ENCODE data around the gene NCK2.

Gene NCK2

DNA sequence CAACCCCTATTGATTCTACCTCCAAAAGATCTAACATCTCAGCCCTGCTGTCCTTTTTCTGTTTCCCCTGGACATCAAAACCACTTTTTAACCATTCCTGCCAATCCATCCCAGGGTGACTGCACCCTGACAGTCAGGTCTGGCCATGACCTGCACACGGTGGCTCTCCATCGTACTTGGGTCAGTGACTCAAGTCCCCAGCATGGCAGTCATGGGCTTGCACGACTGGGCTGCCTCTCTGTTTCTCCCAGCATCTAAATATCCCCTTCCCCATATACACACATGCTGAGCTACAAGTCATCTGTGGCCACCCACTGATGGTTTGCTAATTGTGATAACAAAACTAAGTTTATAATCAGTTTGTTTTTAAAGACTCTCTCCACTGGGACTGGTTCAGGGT, 6.6 kb downstream of the NCK2 start:
- Histone ChIP-seq H3K4me1 (ENCODE audit: control insufficient read depth, low read length) (peaks cover 52% of the 10 kb centered on the region), H4K20me1 (ENCODE audit: control insufficient read depth, insufficient read depth, low read depth, low read length) (peaks cover 15% of the 10 kb centered on the region; the same call in 1 of the 2 replicates), H3K9me3 (ENCODE audit: control insufficient read depth, insufficient read depth, low read length) (no peaks in the 10 kb centered on the region), H3K79me2 (ENCODE audit: control insufficient read depth, low read length) (peaks cover 95% of the 10 kb centered on the region), H3K27ac (ENCODE audit: low read depth, low read length) (no peak overlapping the region), H3K4me2 (ENCODE audit: low read length) (no peak overlapping the region), H3K36me3 (ENCODE audit: control insufficient read depth, low read length) (peaks cover 8% of the 10 kb centered on the region; the same call in 1 of the 2 replicates), H3K9me2 (replicated peaks; ENCODE audit: control insufficient read depth, low read length) (no peaks in the 10 kb centered on the region), H3K4me3 (ENCODE audit: low read length) (no peak overlapping the region), H3K27me3 (ENCODE audit: control insufficient read depth, low read length) (no peaks in the 10 kb centered on the region), H3F3A (ENCODE audit: control insufficient read depth, insufficient read depth) (no peaks in the 10 kb centered on the region)
- no peak for TF ChIP-seq EZH2phosphoT487 (IDR thresholded peaks at IDR 0.05; ENCODE audit: borderline replicate concordance, low read length)
- TF ChIP-seq, protein P1, sequence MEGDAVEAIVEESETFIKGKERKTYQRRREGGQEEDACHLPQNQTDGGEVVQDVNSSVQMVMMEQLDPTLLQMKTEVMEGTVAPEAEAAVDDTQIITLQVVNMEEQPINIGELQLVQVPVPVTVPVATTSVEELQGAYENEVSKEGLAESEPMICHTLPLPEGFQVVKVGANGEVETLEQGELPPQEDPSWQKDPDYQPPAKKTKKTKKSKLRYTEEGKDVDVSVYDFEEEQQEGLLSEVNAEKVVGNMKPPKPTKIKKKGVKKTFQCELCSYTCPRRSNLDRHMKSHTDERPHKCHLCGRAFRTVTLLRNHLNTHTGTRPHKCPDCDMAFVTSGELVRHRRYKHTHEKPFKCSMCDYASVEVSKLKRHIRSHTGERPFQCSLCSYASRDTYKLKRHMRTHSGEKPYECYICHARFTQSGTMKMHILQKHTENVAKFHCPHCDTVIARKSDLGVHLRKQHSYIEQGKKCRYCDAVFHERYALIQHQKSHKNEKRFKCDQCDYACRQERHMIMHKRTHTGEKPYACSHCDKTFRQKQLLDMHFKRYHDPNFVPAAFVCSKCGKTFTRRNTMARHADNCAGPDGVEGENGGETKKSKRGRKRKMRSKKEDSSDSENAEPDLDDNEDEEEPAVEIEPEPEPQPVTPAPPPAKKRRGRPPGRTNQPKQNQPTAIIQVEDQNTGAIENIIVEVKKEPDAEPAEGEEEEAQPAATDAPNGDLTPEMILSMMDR (IDR thresholded peaks at IDR 0.05; ENCODE audit: low read depth, low read length, poor library complexity, severe bottlenecking) = no peak

DNA sequence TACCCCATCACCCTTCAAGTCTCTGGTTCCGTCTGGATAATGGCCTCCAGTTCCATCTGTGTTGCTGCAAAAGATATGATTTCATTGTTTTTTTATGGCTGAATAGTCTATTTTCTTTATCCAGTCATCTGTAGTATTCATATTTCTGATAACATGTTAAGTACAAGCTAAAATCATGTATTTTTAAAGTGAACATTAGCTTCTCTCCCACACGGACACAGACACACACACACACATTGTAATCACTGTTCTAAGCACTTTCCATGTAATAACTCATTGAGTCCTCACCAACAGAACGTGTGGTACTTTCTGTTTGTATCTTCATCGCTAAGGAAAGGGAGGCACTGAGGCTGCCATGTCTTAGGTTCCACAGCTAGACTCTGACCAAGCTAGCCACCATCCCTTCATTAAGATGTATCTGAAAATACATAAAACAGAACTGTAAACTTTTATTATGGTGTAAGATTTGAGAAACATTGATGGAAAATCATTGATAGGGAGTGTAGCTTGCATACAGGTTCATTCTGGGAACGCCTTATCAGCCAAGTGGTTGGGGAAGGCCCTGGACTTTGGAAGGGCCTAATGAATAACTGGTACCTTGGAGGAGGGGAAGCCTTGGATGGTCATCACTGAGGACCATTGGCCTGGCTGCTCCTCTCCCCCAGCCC, 8.1 kb downstream of the NCK2 start:
- Histone ChIP-seq H3K9me3 (ENCODE audit: control insufficient read depth, insufficient read depth, low read length) (no peaks in the 10 kb centered on the region), H3K27me3 (ENCODE audit: control insufficient read depth, low read length) (no peaks in the 10 kb centered on the region), H3K4me1 (ENCODE audit: control insufficient read depth, low read length) (peaks cover 44% of the 10 kb centered on the region), H4K20me1 (ENCODE audit: control insufficient read depth, insufficient read depth, low read depth, low read length) (peaks cover 7% of the 10 kb centered on the region; the same call in 1 of the 2 replicates), H3K4me3 (ENCODE audit: low read length) (no peak overlapping the region), H3K9me2 (replicated peaks; ENCODE audit: control insufficient read depth, low read length) (no peaks in the 10 kb centered on the region), H3K36me3 (ENCODE audit: control insufficient read depth, low read length) (peaks cover 3% of the 10 kb centered on the region; the same call in 1 of the 2 replicates), H3K4me2 (ENCODE audit: low read length) (no peak overlapping the region), H3K79me2 (ENCODE audit: control insufficient read depth, low read length) (peaks cover 95% of the 10 kb centered on the region), H3K27ac (ENCODE audit: low read depth, low read length) (no peak overlapping the region), H3F3A (ENCODE audit: control insufficient read depth, insufficient read depth) (no peaks in the 10 kb centered on the region)
- TF ChIP-seq EZH2phosphoT487 (IDR thresholded peaks at IDR 0.05; ENCODE audit: borderline replicate concordance, low read length) = no peak
- TF ChIP-seq, protein P1 (IDR thresholded peaks at IDR 0.05; ENCODE audit: low read depth, low read length, poor library complexity, severe bottlenecking) = no peak

DNA sequence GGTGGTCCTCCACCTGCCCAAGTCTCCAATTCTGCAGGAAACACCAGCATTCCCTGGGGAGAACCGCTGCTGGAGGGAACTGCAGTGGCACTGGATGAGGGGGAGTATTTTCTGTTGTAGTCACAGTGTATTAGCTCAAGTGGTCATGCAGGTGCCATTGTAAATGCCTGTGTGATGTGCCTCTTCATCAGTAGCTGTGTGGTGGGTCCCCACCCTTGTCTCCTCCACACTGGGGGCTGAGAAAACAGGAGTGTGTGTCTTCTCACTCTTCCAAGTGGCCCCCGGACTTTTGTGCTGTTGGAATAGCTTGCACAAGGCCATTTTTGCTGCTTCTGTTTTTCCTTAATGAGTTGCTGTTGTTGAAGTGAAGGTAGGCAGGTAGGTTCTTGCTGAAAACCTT, 8.7 kb downstream of the NCK2 start:
- peaks cover 3% of the 10 kb centered on the region; the same call in 1 of the 2 replicates for H3K36me3 ChIP-seq (ENCODE audit: control insufficient read depth, low read length)

More for the DNA sequence above, 8.7 kb downstream of the NCK2 start:
- TF ChIP-seq, protein P1 (IDR thresholded peaks at IDR 0.05; ENCODE audit: low read depth, low read length, poor library complexity, severe bottlenecking) = no peak
- TF ChIP-seq EZH2phosphoT487 (IDR thresholded peaks at IDR 0.05; ENCODE audit: borderline replicate concordance, low read length) = no peak
- no peaks in the 10 kb centered on the region for H3K9me3 ChIP-seq (ENCODE audit: control insufficient read depth, insufficient read depth, low read length)
- H3F3A ChIP-seq (ENCODE audit: control insufficient read depth, insufficient read depth) = no peaks in the 10 kb centered on the region
- no peaks in the 10 kb centered on the region for H3K27me3 ChIP-seq (ENCODE audit: control insufficient read depth, low read length)
- H3K4me3 ChIP-seq (ENCODE audit: low read length) = no peak overlapping the region
- H3K4me1 ChIP-seq (ENCODE audit: control insufficient read depth, low read length) = peaks cover 39% of the 10 kb centered on the region
- peaks cover 90% of the 10 kb centered on the region for H3K79me2 ChIP-seq (ENCODE audit: control insufficient read depth, low read length)
- peak overlapping the region; percentile 57; the same call in 1 of the 2 replicates for H3K4me2 ChIP-seq (ENCODE audit: low read length)
- H4K20me1 ChIP-seq (ENCODE audit: control insufficient read depth, insufficient read depth, low read depth, low read length) = peaks cover 6% of the 10 kb centered on the region; the same call in 1 of the 2 replicates
- no peak overlapping the region for H3K27ac ChIP-seq (ENCODE audit: low read depth, low read length)
- H3K9me2 ChIP-seq (replicated peaks; ENCODE audit: control insufficient read depth, low read length) = no peaks in the 10 kb centered on the region

Data from DOHH2 (cell line).